HG03558 (cell line): ENCODE data around the gene C1QTNF8.

Source experiments
- ATAC-seq: cut with Tn5 transposase; IDR thresholded peaks from one replicate; pipeline ENCODE4 v1.9.1; 2021; ENCODE audit warnings: moderate number of reproducible peaks; ENCODE audit not compliant: unreplicated experiment; ENCODE audit errors: extremely low read depth

Gene C1QTNF8

DNA sequence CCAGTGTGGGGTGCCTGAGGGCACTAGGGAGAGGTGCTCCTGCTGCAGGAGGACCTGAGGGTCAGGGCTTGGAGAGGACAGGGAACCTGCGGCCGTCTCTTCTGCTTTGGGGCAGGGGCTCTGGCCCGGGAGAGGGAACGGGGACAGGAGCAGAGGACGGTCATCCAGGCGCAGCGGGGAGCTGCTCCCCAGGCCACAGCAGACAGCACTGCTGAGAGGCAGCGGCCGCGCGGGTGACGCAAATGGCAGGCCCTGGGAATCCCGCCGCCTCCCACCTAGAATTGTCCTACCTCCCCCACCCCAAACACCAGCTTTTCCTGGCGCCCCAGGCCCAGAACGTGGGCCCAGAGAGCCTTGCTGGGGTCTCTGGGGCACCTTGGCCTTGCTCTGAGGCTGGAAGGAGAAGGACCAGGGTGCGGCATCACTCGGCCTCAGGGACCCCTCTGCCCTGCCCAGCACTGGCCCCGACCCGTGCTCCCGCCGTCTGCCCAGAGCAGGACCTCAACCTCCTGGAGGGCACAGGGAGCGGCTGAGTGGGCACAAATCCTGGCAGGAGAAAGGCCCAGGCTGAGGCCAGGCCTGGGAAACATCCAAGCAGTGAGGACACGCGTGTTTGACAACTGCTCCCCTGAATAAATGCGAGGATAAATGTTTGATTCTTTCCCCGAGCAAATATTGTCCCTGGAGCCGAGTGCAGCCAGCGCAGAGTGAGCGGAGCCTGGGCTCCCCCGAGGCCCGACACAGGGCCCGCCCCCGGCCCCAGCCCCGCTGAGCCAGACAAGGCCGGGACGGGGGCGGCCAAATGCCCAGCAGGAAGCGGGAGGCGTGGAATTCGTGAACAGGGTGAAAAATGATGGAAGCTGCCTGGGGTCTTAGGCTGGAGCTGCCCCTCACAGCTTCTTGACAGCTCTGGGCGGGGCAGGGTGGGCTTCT, 15.0 kb downstream of the C1QTNF8 start:
- no peak for ATAC-seq

DNA sequence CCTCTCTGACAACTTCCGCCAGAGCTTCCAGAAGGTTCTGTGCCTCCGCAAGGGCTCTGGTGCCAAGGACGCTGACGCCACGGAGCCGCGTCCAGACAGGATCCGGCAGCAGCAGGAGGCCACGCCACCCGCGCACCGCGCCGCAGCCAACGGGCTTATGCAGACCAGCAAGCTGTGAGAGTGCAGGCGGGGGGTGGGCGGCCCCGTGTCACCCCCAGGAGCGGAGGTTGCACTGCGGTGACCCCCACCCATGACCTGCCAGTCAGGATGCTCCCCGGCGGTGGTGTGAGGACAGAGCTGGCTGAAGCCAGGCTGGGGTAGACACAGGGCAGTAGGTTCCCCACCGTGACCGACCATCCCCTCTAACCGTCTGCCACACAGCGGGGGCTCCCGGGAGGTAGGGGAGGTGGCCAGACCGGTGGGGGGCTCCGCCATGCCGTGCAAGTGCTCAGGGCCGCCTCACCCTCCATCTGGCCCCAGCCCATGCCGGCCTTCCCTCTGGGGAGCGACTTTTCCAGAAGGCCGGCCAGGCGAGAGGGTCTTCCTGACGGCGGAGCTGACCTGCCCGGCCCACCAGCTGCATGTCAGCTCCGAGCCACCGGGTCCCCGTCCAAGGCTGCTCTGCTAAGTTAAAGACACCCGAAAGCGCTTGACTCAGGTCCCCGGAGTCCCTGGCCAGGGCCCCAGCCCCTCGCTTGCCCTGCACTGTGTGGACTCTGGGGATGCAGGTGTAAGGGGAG, 16.1 kb downstream of the C1QTNF8 start:
- ATAC-seq = no peak

DNA sequence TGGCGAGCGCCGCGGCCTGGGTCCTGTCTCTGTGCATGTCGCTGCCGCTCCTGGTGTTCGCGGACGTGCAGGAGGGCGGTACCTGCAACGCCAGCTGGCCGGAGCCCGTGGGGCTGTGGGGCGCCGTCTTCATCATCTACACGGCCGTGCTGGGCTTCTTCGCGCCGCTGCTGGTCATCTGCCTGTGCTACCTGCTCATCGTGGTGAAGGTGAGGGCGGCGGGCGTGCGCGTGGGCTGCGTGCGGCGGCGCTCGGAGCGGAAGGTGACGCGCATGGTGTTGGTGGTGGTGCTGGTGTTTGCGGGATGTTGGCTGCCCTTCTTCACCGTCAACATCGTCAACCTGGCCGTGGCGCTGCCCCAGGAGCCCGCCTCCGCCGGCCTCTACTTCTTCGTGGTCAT, 16.7 kb downstream of the C1QTNF8 start:
- ATAC-seq = no peak

DNA sequence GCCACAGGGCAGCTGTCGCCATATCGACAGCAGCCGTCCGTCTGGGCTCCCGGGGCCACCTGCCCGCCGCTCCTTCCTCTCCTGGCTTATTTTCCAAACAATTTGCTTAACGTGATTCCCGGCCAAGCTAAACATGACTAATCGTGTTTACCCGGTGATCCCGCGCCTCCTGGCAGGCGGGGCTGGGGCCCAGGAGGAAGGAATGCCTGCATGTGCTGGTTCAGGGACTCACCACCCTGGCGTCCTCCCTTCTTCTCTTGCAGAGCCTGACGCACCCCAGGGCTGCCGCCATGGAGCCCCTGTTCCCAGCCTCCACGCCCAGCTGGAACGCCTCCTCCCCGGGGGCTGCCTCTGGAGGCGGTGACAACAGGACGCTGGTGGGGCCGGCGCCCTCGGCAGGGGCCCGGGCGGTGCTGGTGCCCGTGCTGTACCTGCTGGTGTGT, 17.4 kb downstream of the C1QTNF8 start:
- ATAC-seq = no peak

DNA sequence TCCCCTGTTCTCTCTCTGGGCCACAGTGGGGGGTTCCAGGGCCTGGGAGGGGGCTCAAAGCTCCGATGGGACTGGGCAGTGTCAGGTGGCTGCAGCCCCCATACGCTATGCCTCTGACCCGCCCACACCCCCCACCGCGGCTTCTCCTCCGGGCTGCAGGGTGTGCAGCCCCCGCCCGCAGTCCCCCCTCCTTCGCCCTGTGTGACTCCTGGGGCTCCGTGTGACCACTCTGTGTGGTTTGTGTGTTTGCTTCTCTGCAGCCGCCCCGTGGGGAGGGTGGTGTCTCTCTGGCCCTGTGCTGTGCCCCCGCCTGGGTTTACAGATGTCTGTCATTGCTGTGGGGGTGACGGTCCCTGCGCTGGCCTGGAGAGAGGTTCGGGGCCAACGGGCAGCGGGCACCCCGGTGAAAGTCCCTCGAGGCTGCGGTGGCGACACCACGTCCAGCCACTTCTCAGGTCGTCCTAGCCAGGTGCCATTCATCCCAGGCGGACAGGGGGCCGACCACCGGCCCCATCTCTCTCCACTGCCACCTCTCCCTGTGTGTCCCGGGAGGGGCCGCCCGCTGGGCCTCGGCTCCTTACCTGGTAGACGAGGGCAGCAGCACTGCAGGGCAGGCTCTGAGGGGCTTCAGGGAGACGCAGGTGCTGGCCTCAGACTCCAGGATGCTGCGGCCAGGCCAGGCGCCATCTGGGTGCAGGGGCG, 18.0 kb downstream of the C1QTNF8 start:
- ATAC-seq = no peak

DNA sequence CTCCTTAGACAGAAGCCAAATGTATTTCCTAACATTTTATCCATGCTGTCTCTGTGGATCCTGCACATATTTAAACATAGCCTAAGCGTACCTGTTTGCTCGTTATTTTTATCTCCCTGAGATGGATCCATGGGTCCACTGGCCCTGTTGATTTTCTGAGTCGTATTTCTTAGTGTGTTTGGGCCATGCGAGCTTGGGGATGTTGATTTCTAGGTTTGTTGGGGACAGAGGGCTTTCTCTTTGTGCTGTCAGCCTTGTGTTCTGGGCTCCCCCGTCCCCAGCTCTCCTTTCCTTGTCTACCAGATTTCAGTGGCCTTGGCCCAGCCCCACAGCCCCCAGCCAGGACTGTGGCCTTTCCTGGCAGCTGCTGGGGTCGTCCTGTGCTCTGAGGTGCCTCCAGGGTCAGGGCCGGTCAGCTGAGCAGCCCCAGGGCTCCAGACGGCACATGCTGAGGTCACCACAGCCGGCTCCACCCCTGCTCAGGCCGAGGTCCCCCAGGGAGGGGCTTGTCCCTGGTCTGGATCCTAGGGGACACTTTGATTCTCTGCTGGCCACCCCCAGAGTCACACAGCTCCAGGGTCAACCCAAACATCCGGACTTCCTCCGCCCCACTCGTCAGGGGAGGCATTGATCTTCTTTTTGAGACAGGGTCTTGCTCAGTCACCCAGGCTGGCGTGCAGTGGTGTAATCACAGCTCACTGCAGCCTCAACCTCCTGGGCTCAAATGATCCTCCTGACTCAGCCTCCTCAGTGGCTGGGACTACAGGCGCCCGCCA, 19.1 kb downstream of the C1QTNF8 start:
- no peak for ATAC-seq

DNA sequence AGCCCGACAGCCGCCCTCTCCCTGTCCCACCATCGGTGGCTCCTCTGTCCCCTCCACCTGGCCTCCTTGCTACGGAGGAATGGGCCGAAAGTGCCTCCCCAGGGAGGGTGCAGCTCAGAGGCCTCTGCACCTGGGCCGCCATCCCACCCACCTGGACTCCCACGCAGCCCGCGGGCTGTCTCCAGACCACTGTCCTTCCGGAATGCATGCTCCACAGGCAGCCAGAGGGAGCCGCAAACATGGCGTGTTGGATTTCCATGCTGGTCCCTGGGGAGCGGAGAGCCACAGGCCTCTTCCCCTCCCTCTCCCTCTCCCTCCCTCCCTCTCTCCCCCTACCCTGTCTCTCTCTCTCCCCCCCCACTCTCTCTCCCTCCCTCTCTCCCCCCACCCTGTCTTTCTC, 20.5 kb downstream of the C1QTNF8 start:
- ATAC-seq = no peak

DNA sequence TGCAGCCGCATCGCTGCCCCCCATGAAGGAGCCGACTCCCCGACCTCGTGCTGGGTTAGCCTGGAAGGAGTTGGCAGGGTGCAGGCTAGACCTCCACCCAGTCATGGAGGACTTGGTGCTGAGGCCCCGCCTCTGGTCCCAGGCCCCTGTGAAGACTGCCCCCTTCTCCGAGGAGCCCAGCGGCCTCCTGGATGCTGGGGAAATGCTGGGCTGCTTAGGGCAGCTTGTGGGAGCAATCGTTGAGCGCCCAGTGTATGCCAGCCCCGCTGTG, 21.7 kb downstream of the C1QTNF8 start:
- ATAC-seq = no peak

DNA sequence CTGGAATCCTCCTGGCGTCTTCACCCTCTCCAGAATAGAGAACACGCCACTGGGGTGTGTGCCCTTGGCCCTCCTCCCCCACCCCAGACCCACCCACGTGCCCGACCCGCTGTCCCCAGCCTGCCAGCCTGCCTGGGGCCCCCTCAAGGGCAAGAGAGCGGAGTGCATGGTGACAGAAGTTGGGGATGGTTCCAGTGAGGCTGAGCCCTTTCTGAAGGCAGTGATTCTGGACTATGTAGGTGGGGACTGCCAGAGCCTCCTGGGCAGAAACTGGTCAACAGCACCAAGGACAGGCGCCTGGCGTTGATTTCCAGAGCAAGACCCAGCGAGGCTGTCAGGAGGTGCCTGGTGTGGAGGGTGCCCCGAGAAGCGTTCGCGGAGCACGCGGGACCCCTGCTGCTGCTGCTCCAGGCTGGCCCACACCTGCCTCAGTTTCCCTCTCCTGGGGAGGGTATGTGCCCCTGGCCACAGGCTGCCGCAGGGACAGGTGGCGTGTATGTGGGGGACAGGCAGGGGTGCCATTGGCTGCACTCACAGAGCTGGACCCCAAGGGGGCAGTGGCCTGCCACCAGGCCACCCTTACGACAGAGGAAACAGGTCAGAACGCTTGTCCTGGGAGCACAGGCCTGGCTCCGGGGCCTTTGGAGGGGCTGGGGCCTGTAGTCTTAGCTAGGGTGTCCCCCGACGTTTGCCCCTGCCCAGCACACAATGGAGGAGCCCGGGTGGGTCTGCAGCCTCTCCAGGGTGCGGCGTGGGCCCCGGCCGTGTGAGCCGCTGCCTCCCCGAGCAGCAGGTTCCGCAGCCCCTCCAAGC, 22.3 kb downstream of the C1QTNF8 start:
- no peak for ATAC-seq

DNA sequence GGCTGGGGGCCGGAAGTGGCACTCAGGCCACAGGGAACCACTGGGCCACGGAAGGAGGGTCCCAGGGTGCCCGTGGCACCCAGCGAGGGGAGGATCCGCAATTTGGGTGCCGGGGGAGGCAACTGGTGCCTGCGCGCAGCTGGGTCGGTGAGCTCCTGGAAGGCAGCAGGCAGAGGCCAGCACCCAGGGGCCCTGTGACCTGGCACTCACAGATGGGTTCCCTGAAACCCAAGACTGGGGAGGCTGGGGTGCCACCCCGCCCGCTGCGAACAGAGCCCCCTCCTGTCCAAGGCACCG, 22.8 kb downstream of the C1QTNF8 start:
- no peak for ATAC-seq

DNA sequence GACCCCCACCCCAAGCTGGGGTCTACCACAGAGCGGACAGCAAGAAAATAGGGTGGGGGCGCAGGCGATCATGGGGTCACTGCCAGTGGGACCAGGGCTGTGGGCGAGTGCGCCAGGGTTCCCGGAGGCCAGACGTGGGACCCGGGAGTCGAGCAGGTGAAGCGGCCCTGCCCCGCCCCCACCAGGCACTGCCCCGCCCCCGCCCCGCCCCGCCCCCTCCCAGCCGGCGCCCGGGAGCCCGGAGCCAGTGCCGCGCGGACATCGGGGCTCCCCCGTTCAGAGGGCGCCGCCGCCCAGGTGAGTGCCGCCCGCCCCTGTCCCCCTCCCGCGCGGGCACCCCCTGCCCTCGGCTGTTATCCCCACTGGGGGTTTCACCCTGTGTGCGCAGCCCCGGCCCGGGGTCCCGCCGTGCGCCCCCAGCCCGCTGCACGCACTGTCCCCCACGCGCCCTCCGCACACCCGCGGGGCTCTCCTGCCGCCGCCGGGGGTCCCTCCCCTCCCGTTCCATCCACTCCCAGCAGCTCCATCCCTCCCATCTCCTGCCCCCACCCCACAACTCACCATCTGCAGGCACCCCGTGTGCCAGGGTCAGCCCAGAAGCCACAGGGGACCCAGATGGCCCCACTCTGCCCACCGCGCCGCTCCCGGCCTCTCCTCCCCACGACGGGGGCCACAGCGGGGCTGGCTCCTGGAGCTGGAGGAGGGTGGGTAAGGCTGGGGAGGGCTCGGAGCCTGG, 23.4 kb downstream of the C1QTNF8 start, which contains the start of gene SSTR5:
SSTR5 (plus strand) TSS at position 222 of the 736 bp plus-strand sequence. CDS start 6,122 bp downstream, outside the sequence.
- no peak for ATAC-seq

DNA sequence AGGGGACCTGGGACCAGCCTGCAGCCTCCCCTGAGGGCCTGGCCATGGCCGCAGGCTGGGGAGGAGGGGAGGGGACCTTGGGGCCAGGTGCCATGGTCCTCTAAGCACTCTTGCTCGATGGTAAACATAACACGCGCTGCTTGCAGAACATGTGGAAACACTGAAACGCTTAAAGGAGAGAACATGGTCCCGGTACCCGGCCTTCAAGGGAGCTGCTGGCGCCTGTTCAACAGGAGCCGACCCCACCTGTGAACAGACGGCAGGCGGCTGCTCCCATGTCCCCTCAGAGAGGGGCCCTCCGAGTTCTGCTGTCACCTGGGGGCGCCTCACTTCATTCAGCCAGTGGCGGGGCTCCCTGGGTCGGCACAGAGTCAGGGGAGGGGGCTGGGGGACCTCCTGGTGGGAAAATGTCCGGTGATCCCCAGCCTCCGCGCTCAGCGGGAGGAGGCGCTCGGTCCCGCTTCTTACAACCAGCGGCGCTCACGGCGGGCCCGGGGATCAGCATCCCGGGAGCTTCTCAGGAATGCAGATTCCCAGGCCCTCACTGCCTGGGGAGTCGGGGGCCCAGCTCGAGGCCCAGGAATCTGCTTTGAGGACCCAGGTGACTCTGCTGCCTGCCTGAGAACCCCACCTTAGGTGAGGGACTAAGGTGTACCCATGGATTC, 24.4 kb downstream of the C1QTNF8 start:
- no peak for ATAC-seq

DNA sequence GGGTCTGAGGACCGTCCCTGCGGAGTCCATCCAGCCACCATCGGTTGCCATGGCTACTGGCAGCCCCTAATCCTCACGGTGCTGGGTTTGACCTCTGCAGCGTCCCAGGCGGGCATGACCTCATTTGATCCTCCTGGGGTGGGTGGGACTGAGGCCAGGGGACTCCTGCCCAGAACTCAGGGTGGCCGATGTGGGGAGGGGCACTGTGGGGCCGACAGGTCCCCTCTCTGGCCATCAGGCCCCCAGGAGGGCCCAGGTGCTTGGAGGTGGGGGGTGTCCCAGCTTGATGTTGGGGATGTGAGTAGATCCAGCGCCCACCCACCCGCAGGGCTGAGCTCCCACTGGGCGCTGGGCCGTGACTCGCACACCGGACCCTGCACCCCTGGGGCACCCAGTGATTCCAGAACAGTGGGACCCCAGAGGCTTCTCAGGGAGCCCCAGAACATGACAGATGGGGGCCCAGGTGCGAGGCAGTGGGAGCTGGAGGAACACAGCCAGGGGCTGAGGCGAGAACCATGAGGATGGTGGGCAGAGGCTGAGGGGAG, 25.1 kb downstream of the C1QTNF8 start:
- ATAC-seq = no peak

DNA sequence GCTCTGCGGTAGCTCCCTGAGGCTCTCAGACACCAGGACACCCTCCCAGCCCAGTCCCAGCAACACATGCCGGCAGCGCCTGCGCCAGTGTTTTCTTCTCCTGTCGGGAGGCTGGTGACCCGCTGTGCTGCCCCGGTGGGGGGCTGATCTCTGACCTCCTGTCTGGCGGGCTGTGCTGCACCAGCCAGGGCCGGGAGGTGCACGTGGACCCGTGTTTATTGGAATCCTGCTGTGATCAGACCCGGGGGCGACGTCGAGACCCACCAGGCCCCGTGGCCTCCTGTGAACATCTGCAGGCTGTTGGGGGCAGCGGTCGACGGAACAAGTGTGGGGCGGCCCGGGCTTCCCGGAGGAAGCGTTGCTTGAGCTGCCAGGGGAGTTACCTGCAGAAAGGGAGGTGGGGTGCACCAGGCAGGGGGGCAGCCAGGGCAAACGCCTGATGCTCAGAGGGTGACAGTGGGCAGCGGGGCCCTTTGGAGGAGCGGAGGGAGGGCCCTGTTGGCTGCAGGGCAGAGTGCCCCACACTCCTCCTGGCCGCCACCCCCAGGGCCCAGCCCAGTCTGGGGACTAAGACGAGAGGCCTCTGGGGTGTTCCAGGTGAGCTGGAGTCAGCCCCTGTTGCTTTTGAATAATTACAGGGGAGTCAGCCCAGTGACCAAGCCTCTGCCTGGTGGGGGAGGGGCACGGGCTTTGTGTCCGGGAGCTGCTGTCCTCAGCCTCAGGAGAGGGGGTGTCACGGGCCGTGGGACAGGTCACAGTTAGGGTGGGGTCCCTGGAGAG, 25.8 kb downstream of the C1QTNF8 start:
- ATAC-seq = no peak

DNA sequence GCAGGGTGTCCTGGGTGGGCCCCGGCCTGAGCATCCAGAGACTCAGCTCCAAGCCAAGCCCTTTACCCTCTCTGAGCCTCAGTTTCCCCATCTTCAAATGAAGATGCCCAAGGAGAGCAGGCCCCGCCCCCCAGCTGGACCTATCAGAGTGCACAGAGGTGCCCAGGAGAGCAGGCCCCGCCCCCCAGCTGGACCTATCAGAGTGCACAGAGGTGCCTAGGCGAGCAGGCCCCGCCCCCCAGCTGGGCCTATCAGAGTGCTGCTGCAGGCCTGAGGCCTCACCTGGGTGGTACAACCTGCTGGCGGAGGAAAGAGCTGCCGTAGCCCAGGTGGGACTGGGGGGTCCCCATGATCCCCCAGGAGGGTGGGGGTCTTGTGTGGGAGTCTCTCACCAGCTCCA, 26.9 kb downstream of the C1QTNF8 start:
- ATAC-seq = no peak

DNA sequence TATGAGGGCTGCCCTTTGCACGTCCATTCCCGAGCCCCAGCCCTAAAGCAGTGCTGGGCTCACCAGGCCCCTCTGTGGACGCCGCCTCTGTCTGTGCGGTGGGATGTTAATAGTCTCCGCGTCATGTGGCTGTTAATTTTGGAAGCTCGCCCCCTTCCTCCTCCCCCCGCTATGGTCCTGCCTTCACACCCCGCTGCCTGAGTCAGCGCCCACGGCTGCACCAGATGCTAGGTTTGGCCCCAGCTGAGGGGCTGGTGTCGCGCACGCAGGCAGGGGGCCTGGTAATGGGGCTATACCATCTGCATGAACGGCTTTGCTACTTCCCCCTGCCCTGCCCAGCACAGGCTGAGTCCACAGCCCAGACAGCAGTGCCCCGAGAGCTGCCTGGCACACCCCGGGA, 27.6 kb downstream of the C1QTNF8 start:
- no peak for ATAC-seq

DNA sequence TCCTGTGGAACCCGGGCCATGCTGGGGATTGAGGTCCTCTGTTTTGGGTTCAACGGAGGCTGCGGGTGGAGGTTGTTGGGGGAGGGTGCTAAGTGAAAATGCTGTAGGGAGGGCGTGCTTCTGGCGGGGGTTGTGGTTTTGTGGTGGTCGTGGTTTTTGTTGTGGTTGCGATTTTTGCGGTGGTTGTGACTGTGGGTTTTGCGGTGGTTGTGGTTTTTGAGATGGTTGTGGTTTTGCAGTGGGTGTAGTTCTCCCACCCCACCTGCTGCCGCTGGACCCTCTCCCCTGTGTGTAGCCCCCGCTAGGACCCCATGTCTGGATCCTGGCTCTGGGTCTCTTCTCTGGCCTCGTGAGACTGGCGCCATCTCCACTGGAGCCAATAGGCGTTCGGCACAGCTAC, 28.4 kb downstream of the C1QTNF8 start:
- no peak for ATAC-seq
